K562 (cell line): ENCODE results near the gene TBCCD1. TPM values are rescaled to one million over a fixed set of nuclear protein-coding genes. Genes with fewer than 3 reads are reported as not detected.

Source experiments
- ATAC-seq: fragments of 200-7000 bp; cut with Tn5 transposase; 3 replicates; pipeline ENCODE4 v1.9.1; 2020; ENCODE audit warnings: moderate library complexity
- BruUV-seq: library from RNA; stranded (reverse); fragments of 400-500 nt; replicated peaks from 2 replicates; lab custom pipeline; 2021; lab: Mats Ljungman, UMichigan
- CTCF ChIA-PET: fragments of 300-600 bp; formaldehyde crosslinking; extraction: SDS; loops from one replicate; lab custom pipeline; 2021; ENCODE audit warnings: low intra/inter-chr PET ratio; lab: Yijun Ruan, JAX
- POLR2A ChIA-PET: fragments of 300-600, 350-650 bp; sonication (Branson Sonifier 250); formaldehyde crosslinking; extraction: SDS; loops from one replicate; lab custom pipeline; 2021; ENCODE audit warnings: antibody characterized with exemption, inconsistent platforms; lab: Yijun Ruan, JAX
- DNase-seq, 4 experiments: peaks; one replicate each; pipeline versions ENCODE4 v3.0.0 to v3.0.0-alpha.2; 2011 to 2018; ENCODE audit warnings: low spot score in 3 of 4, mixed read lengths in 3 of 4; ENCODE audit errors: extremely low read depth in 1 of 4
- FAIRE-seq: peaks from 2 replicates; lab custom pipeline; 2011; peaks lifted over from hg19 to GRCh38; lab: Jason Lieb, UNC
- H2AFZ ChIP-seq: 2 replicates; pipeline ENCODE4 v1.6.0; 2011; ENCODE audit warnings: low read depth, low read length, control low read depth, inconsistent platforms
- H3K27ac ChIP-seq: fragments of 200-600 bp; 3 replicates; pipeline ENCODE4 v1.8.0; 2011; ENCODE audit warnings: low read depth, mild to moderate bottlenecking, control low read depth, inconsistent platforms, low read length, moderate library complexity, mixed read lengths; ENCODE audit errors: extremely low read depth
- H3K27me3 ChIP-seq, 2 experiments: fragments of 300-600 bp in 1 of 2; 2 replicates in 1 of 2; 3 replicates in 1 of 2; pipeline versions ENCODE4 v1.6.0 to v1.8.0; 2011; ENCODE audit warnings: inconsistent platforms in 2 of 2, low read length in 2 of 2, mild to moderate bottlenecking in 1 of 2, mixed read lengths in 1 of 2, moderate library complexity in 1 of 2; ENCODE audit not compliant: control insufficient read depth in 2 of 2, insufficient read depth in 2 of 2
- H3K36me3 ChIP-seq: fragments of 300-600 bp; 3 replicates; pipeline ENCODE4 v1.8.0; 2011; ENCODE audit warnings: mild to moderate bottlenecking, low read length, inconsistent platforms; ENCODE audit not compliant: control insufficient read depth, insufficient read depth
- H3K4me1 ChIP-seq, 2 experiments: fragments of 200-600 bp in 1 of 2; replicated peaks in 1 of 2; 2 replicates in 1 of 2; 3 replicates in 1 of 2; pipeline versions ENCODE4 v1.5.1 to v1.8.0; 2011; ENCODE audit warnings: inconsistent platforms in 2 of 2, low read length in 2 of 2, mild to moderate bottlenecking in 1 of 2, mixed read lengths in 1 of 2, moderate library complexity in 1 of 2; ENCODE audit not compliant: control insufficient read depth in 2 of 2, insufficient read depth in 2 of 2
- H3K4me2 ChIP-seq: 2 replicates; pipeline ENCODE4 v1.6.1; 2011; ENCODE audit warnings: low read length, control low read depth, inconsistent platforms, mixed read lengths; ENCODE audit not compliant: insufficient read depth
- H3K4me3 ChIP-seq: fragments of 200-600 bp; sonication (generic), shearing (Covaris generic); 2 replicates; pipeline ENCODE4 v1.5.1; 2016; ENCODE audit warnings: control low read depth, inconsistent platforms
- H3K79me2 ChIP-seq: fragments of 200-600 bp; 3 replicates; pipeline ENCODE4 v1.8.0; 2011; ENCODE audit warnings: low read length, inconsistent platforms; ENCODE audit not compliant: control insufficient read depth, insufficient read depth
- H3K9ac ChIP-seq, 2 experiments: 2 replicates each; pipeline versions ENCODE4 v1.6.0 to v1.6.1; 2011; ENCODE audit warnings: low read depth in 2 of 2, low read length in 2 of 2, control low read depth in 1 of 2, inconsistent platforms in 1 of 2, mild to moderate bottlenecking in 1 of 2, mixed read lengths in 1 of 2; ENCODE audit not compliant: insufficient read depth in 1 of 2
- H3K9me1 ChIP-seq: one replicate; pipeline ENCODE4 v1.6.0; 2011; ENCODE audit warnings: inconsistent platforms, mild to moderate bottlenecking, low read length, moderate library complexity; ENCODE audit not compliant: control insufficient read depth, insufficient read depth
- H3K9me3 ChIP-seq: replicated peaks from 2 replicates; pipeline ENCODE4 v1.5.1; 2011; ENCODE audit warnings: low read depth, low read length, inconsistent platforms; ENCODE audit not compliant: control insufficient read depth, insufficient read depth
- H4K20me1 ChIP-seq: replicated peaks from 2 replicates; pipeline ENCODE4 v1.6.1; 2011; ENCODE audit warnings: low read length, inconsistent platforms, mixed read lengths; ENCODE audit not compliant: control insufficient read depth, insufficient read depth
- HMG20A ChIP-seq: fragments of 450-650 bp; formaldehyde crosslinking; conservative IDR thresholded peaks from 2 replicates; pipeline ENCODE4 v1.4.0; 2020; ENCODE audit warnings: mild to moderate bottlenecking, mixed read lengths
- KLF13 ChIP-seq: fragments of 450-650 bp; IDR thresholded peaks from 2 replicates; pipeline ENCODE4 v1.6.1; 2016; ENCODE audit warnings: missing genetic modification characterization, low read depth, mild to moderate bottlenecking, missing compliant biosample characterization, moderate library complexity, borderline replicate concordance
- WGBS: fragments of 100-300 bp; shearing (Covaris generic); methylation state at CpG from one replicate; pipeline ENCODE4 v1.1.6; 2016; ENCODE audit warnings: low coverage, mixed read lengths; ENCODE audit not compliant: insufficient coverage; ENCODE audit errors: missing lambda C conversion rate; 5-methylcytosine and 5-hydroxymethylcytosine counted together
- in situ Hi-C: fragments of 300-500 bp; cut with MboI; formaldehyde crosslinking; loops from 4 replicates; pipeline ENCODE4 v1.15.0; 2018; ENCODE audit warnings: inconsistent platforms, mixed read lengths
- intact Hi-C: fragments of 100-400 bp; cut with micrococcal nuclease; formaldehyde crosslinking; loops from 2 replicates; pipeline ENCODE4 v1.14.2; 2022
- polyA plus RNA-seq, 8 experiments: library from polyadenylated mRNA; depleted of rRNA in 4 of 8; stranded (reverse) in 5 of 8; unstranded in 3 of 8; fragments of >200 nt; fragmentation: Nextera tagmentation in 2 of 8; fragmentation: Illumina TruSeq in 1 of 8; extraction: Ambion mirVana in 2 of 8; extraction: Trizol in 1 of 8; gene quantifications; 2 replicates each; pipeline versions ENCODE4 v1.2.1 to v1.2.3, GENCODE V29; 2011 to 2014; ENCODE audit warnings: inconsistent platforms in 1 of 8, missing spikeins in 1 of 8
- total RNA-seq, 7 experiments: library from RNA; depleted of rRNA in 6 of 7; stranded (reverse); fragments of >200 nt in 6 of 7; fragmentation: Illumina TruSeq in 2 of 7; extraction: Trizol in 2 of 7; gene quantifications; 2 replicates each; pipeline versions ENCODE4 v1.2.1 to v1.2.3, GENCODE V29; 2011 to 2021; ENCODE audit warnings: low replicate concordance in 1 of 7
- TF ChIP-seq, protein P1 (sequence below): fragments of 450-650 bp; IDR thresholded peaks from 2 replicates; pipeline ENCODE4 v1.6.1; 2018; ENCODE audit not compliant: partially characterized antibody
- TF ChIP-seq, protein P2 (sequence below), 2 experiments: fragments of 450-650 bp in 1 of 2; sonication (generic) in 1 of 2; formaldehyde crosslinking in 1 of 2; IDR thresholded peaks in 1 of 2; conservative IDR thresholded peaks in 1 of 2; 2 replicates each; pipeline versions ENCODE4 v1.6.1 to v1.8.1; 2016 to 2023; ENCODE audit warnings: mild to moderate bottlenecking in 2 of 2, moderate library complexity in 2 of 2, inconsistent platforms in 1 of 2, missing genetic modification reagents in 1 of 2

Gene TBCCD1
- total and polyA plus RNA-seq, 9 of the 15 experiments (the other 6 are each of a cell fraction or from before 2014, with no cell fraction given) = 17.7 to 31.1 (median 21.2) TPM

DNA sequence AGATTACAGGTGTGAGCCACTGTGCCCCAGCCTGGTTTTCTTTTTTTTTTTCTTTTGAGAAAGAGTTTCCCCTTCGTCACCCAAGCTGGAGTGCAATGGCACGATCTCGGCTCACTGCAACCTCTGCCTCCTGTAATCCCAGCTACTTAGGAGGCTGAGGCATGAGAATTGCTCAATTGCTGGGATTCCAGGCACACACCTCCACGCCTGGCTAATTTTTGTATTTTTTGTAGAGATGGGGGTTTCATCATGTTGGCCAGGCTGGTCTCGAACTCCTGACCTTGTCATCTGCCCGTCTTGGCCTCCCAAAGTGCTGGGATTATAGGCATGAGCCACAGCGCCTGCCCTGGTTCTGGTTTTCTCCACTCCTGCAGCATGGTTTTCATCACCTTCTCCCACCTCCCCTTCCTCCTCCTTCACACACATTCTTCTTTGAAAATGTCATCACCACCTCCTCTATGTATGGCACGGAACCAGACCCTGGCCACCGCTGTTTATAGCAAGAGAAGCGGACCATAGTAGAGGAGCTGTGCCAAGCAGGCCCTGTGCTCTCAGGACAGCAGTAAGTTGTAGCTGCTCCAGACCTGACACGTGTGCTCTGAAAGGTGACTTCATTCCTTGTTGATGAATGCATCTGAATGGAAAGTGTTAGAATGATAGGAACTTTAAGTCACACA, 31.1 kb upstream of the TBCCD1 start:
- no peak for TF ChIP-seq HMG20A
- TF ChIP-seq, protein P1, sequence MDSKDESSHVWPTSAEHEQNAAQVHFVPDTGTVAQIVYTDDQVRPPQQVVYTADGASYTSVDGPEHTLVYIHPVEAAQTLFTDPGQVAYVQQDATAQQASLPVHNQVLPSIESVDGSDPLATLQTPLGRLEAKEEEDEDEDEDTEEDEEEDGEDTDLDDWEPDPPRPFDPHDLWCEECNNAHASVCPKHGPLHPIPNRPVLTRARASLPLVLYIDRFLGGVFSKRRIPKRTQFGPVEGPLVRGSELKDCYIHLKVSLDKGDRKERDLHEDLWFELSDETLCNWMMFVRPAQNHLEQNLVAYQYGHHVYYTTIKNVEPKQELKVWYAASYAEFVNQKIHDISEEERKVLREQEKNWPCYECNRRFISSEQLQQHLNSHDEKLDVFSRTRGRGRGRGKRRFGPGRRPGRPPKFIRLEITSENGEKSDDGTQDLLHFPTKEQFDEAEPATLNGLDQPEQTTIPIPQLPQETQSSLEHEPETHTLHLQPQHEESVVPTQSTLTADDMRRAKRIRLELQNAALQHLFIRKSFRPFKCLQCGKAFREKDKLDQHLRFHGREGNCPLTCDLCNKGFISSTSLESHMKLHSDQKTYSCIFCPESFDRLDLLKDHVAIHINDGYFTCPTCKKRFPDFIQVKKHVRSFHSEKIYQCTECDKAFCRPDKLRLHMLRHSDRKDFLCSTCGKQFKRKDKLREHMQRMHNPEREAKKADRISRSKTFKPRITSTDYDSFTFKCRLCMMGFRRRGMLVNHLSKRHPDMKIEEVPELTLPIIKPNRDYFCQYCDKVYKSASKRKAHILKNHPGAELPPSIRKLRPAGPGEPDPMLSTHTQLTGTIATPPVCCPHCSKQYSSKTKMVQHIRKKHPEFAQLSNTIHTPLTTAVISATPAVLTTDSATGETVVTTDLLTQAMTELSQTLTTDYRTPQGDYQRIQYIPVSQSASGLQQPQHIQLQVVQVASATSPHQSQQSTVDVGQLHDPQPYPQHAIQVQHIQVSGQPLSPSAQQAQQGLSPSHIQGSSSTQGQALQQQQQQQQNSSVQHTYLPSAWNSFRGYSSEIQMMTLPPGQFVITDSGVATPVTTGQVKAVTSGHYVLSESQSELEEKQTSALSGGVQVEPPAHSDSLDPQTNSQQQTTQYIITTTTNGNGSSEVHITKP = no peak
- TF ChIP-seq, protein P2, sequence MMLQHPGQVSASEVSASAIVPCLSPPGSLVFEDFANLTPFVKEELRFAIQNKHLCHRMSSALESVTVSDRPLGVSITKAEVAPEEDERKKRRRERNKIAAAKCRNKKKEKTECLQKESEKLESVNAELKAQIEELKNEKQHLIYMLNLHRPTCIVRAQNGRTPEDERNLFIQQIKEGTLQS (IDR thresholded peaks at IDR 0.05) = 0 out of 2 replicates have a peak, but pooled peaks have one; percentile 18
- TF ChIP-seq, protein P2 (CRISPR knock-in tag; conservative IDR thresholded peaks at IDR 0.05) = no peak
- TF ChIP-seq KLF13 (tag) = no peak
- BruUV-seq = no TSS peak
- Histone ChIP-seq H3K27ac (no peak overlapping the region), H3K4me3 (no peak overlapping the region), H3K36me3 (no peaks in the 10 kb centered on the region), H3K9me1 (no peaks in the 10 kb centered on the region), H3K4me1 (peaks cover 6 to 14% of the 10 kb centered on the region in 2 experiments), H3K4me2 (no peak overlapping the region), H4K20me1 (no peaks in the 10 kb centered on the region), H3K27me3 (no peaks in the 10 kb centered on the region), H3K9ac (no peak overlapping the region), H3K79me2 (no peaks in the 10 kb centered on the region), H2AFZ (peak overlapping the region; percentile 66; the same call in 1 of the 2 replicates), H3K9me3 (no peaks in the 10 kb centered on the region)
- WGBS = 78% methylated on average over 9 of the region's 11 CpGs
- no peak for ATAC-seq
- POLR2A ChIA-PET = interaction anchor here (0.6 to 1.7 kb wide), 3 partner anchors 13 to 171 kb away, joined by 3 to 10 read pairs (median 4); no protein-coding TSS in a partner anchor
- FAIRE-seq = no peak
- intact Hi-C loops (no loop called here), in situ Hi-C loops (no loop called here)
- CTCF ChIA-PET = no interaction called here
- DNase-seq = no peak
